K562 (cell line): ENCODE measurements around the gene IDI2. TPM values are rescaled to one million over a fixed set of nuclear protein-coding genes. Genes with fewer than 3 reads are reported as not detected.

Experiments
- CBX1 ChIP-seq: sonication (generic); IDR thresholded peaks from 2 replicates; pipeline ENCODE4 v1.6.1; 2016; ENCODE audit warnings: antibody characterized with exemption, low read depth, mild to moderate bottlenecking
- GTF2E2 ChIP-seq: fragments of 200-800 bp; sonication (Bioruptor generic); IDR thresholded peaks from 2 replicates; pipeline ENCODE4 v1.6.1; 2016; ENCODE audit warnings: missing genetic modification characterization, missing compliant biosample characterization
- HDAC1 ChIP-seq, 2 experiments: fragments of 450-650 bp; IDR thresholded peaks; 2 replicates each; pipeline ENCODE4 v1.6.1; 2016 to 2017; ENCODE audit warnings: inconsistent platforms in 1 of 2, mild to moderate bottlenecking in 1 of 2, moderate library complexity in 1 of 2
- HNRNPK ChIP-seq: fragments of 200-400 bp; formaldehyde crosslinking; IDR thresholded peaks from one replicate; pipeline ENCODE4 v1.6.1; 2018; ENCODE audit warnings: mild to moderate bottlenecking, low read depth, low read length; ENCODE audit not compliant: poor library complexity, severe bottlenecking
- NCOA6 ChIP-seq: fragments of 450-650 bp; IDR thresholded peaks from 2 replicates; pipeline ENCODE4 v1.6.1; 2017; ENCODE audit warnings: mild to moderate bottlenecking
- SMAD4 ChIP-seq: fragments of 250-450 bp; sonication (Bioruptor Pico); conservative IDR thresholded peaks from 2 replicates; pipeline ENCODE4 v1.8.0; 2021; ENCODE audit warnings: inconsistent platforms, mild to moderate bottlenecking, moderate library complexity
- SMARCA5 ChIP-seq: fragments of 450-650 bp; IDR thresholded peaks from 2 replicates; pipeline ENCODE4 v1.6.1; 2016
- SP1 ChIP-seq: sonication (generic); formaldehyde crosslinking; IDR thresholded peaks from 2 replicates; pipeline ENCODE4 v1.8.1; 2022; ENCODE audit warnings: mild to moderate bottlenecking, missing genetic modification reagents
- TAF7 ChIP-seq: fragments of 450-650 bp; IDR thresholded peaks from 2 replicates; pipeline ENCODE4 v1.6.1; 2016; ENCODE audit warnings: missing genetic modification characterization, missing compliant biosample characterization
- TRIM28 ChIP-seq: fragments of 450-650 bp; IDR thresholded peaks from 2 replicates; pipeline ENCODE4 v1.6.1; 2017
- ZNF431 ChIP-seq: sonication (generic); formaldehyde crosslinking; IDR thresholded peaks from 2 replicates; pipeline ENCODE4 v1.8.0; 2022; ENCODE audit warnings: mild to moderate bottlenecking, missing genetic modification reagents
- ZNF436 ChIP-seq: fragments of 250-450, 450-650 bp; sonication (Bioruptor Pico); formaldehyde crosslinking; IDR thresholded peaks from 2 replicates; pipeline ENCODE4 v1.7.0; 2020; ENCODE audit warnings: mild to moderate bottlenecking
- ZNF518B ChIP-seq: fragments of 250-450 bp; sonication (Bioruptor Pico); IDR thresholded peaks from 2 replicates; pipeline ENCODE4 v1.5.0; 2021; ENCODE audit warnings: mild to moderate bottlenecking, moderate library complexity
- polyA plus RNA-seq, 8 experiments: library from polyadenylated mRNA; depleted of rRNA in 4 of 8; stranded (reverse) in 5 of 8; unstranded in 3 of 8; fragments of >200 nt; fragmentation: Nextera tagmentation in 2 of 8; fragmentation: Illumina TruSeq in 1 of 8; extraction: Ambion mirVana in 2 of 8; extraction: Trizol in 1 of 8; gene quantifications; 2 replicates each; pipeline versions ENCODE4 v1.2.1 to v1.2.3, GENCODE V29; 2011 to 2014; ENCODE audit warnings: inconsistent platforms in 1 of 8, missing spikeins in 1 of 8
- total RNA-seq, 7 experiments: library from RNA; depleted of rRNA in 6 of 7; stranded (reverse); fragments of >200 nt in 6 of 7; fragmentation: Illumina TruSeq in 2 of 7; extraction: Trizol in 2 of 7; gene quantifications; 2 replicates each; pipeline versions ENCODE4 v1.2.1 to v1.2.3, GENCODE V29; 2011 to 2021; ENCODE audit warnings: low replicate concordance in 1 of 7
- TF ChIP-seq, protein P1 (sequence below), 2 experiments: fragments of 450-650 bp; conservative IDR thresholded peaks; 2 replicates each; pipeline ENCODE4 v1.6.1; 2017; ENCODE audit warnings: mild to moderate bottlenecking in 2 of 2, moderate library complexity in 2 of 2
- TF ChIP-seq, protein P2 (sequence below): sonication (generic); formaldehyde crosslinking; IDR thresholded peaks from 2 replicates; pipeline ENCODE4 v1.8.1; 2023; ENCODE audit warnings: mild to moderate bottlenecking, missing genetic modification reagents

IDI2 gene
- total and polyA plus RNA-seq, 9 of the 15 experiments (the other 6 are each of a cell fraction or from before 2014, with no cell fraction given), result not detected

DNA sequence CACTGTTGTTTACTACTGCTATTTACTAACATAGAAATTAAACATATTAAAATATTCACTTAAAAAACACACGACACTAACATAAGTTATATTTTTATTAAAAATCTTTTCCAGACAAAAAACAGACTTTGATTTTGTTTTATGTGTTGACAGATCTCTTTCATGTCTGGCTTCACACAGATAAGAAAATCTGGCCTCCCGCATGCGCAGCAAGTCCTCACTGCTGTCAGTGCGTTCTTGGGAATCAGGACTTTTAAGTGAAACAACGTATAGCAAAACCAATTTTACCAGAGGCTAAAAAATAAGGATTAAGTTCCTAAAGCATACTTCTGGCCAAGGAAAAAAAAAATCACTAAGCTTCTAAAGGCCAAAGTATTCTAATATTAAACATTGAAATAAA is 24.5 kb upstream of the IDI2 start (continued):
- no peak for TF ChIP-seq ZNF518B (CRISPR knock-in tag)
- no peak for TF ChIP-seq ZNF431 (CRISPR knock-in tag)
- no peak for TF ChIP-seq NCOA6
- TF ChIP-seq SMAD4 (CRISPR knock-in tag), result no peak
- TF ChIP-seq, protein P1, sequence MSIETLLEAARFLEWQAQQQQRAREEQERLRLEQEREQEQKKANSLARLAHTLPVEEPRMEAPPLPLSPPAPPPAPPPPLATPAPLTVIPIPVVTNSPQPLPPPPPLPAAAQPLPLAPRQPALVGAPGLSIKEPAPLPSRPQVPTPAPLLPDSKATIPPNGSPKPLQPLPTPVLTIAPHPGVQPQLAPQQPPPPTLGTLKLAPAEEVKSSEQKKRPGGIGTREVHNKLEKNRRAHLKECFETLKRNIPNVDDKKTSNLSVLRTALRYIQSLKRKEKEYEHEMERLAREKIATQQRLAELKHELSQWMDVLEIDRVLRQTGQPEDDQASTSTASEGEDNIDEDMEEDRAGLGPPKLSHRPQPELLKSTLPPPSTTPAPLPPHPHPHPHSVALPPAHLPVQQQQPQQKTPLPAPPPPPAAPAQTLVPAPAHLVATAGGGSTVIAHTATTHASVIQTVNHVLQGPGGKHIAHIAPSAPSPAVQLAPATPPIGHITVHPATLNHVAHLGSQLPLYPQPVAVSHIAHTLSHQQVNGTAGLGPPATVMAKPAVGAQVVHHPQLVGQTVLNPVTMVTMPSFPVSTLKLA (conservative IDR thresholded peaks at IDR 0.05), result peak in 1 of 2 experiments; percentile 44; a peak in 1 of 4 replicates
- no peak for TF ChIP-seq SP1 (CRISPR knock-in tag)
- no peak for TF ChIP-seq GTF2E2 (tag)
- peak; percentile 92 to 93 for TF ChIP-seq HDAC1 (IDR thresholded peaks at IDR 0.05)
- TF ChIP-seq TAF7 (tag), result no peak
- no peak for TF ChIP-seq ZNF436
- TF ChIP-seq, protein P2, sequence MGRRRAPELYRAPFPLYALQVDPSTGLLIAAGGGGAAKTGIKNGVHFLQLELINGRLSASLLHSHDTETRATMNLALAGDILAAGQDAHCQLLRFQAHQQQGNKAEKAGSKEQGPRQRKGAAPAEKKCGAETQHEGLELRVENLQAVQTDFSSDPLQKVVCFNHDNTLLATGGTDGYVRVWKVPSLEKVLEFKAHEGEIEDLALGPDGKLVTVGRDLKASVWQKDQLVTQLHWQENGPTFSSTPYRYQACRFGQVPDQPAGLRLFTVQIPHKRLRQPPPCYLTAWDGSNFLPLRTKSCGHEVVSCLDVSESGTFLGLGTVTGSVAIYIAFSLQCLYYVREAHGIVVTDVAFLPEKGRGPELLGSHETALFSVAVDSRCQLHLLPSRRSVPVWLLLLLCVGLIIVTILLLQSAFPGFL (CRISPR knock-in tag), result no peak
- no peak for TF ChIP-seq HNRNPK
- TF ChIP-seq TRIM28, result no peak
- TF ChIP-seq SMARCA5, result no peak
- no peak for TF ChIP-seq CBX1
